Right lobe of liver (tissue), 4 donors: ENCODE results near the gene FKRP.

Experiments
- POLR2A ChIP-seq: fragments of 450-650 bp; IDR thresholded peaks from one replicate; pipeline ENCODE4 v1.6.1; 2017; ENCODE audit warnings: antibody characterized with exemption, mild to moderate bottlenecking
- TF ChIP-seq, protein P1 (sequence below), 4 donors: fragments of 200-600 bp in 3 of 4; fragments of 450-650 bp in 1 of 4; IDR thresholded peaks; one replicate each; pipeline versions ENCODE4 v1.5.1 to v1.8.0; 2016 to 2022; ENCODE audit warnings: antibody characterized with exemption in 4 of 4, mild to moderate bottlenecking in 2 of 4
- donor health status: DM: no; HTN: no; CAD: no.
- donor health status: DM: no; HTN: no; CAD: no.
- donor health status: DM: no; HTN: yes; CAD: no.

DNA sequence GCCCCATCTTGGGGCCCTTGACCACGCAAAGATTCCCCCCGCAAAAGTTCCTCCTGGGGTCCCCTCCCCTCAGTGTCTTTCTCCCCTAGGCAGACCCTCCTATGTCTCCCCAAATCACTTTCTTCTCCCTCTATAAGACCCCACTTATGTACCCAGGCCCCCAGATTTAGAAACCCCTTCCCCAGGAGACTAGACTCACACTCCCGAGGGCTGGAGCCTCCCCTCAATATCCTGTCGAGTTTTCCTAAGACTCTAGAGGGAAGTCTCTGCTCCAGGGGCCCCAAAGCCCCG, 41.1 kb downstream of the FKRP start:
- TF ChIP-seq, protein P1, sequence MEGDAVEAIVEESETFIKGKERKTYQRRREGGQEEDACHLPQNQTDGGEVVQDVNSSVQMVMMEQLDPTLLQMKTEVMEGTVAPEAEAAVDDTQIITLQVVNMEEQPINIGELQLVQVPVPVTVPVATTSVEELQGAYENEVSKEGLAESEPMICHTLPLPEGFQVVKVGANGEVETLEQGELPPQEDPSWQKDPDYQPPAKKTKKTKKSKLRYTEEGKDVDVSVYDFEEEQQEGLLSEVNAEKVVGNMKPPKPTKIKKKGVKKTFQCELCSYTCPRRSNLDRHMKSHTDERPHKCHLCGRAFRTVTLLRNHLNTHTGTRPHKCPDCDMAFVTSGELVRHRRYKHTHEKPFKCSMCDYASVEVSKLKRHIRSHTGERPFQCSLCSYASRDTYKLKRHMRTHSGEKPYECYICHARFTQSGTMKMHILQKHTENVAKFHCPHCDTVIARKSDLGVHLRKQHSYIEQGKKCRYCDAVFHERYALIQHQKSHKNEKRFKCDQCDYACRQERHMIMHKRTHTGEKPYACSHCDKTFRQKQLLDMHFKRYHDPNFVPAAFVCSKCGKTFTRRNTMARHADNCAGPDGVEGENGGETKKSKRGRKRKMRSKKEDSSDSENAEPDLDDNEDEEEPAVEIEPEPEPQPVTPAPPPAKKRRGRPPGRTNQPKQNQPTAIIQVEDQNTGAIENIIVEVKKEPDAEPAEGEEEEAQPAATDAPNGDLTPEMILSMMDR (IDR thresholded peaks at IDR 0.05), result no peak
- no peak for TF ChIP-seq POLR2A
